K562 (cell line): ENCODE results near the gene ERF. TPM values are rescaled to one million over a fixed set of nuclear protein-coding genes. Genes with fewer than 3 reads are reported as not detected.
A peak's percentile ranks its signal among the peaks of the same experiment; 100 is the strongest.

Source experiments
- EGR1 ChIP-seq: fragments of 450-650 bp; conservative IDR thresholded peaks from 2 replicates; pipeline ENCODE4 v1.6.1; 2017; ENCODE audit warnings: mild to moderate bottlenecking
- TARDBP ChIP-seq: fragments of 450-650 bp; IDR thresholded peaks from 2 replicates; pipeline ENCODE4 v1.6.1; 2016
- polyA plus RNA-seq, 8 experiments: library from polyadenylated mRNA; depleted of rRNA in 4 of 8; stranded (reverse) in 5 of 8; unstranded in 3 of 8; fragments of >200 nt; fragmentation: Nextera tagmentation in 2 of 8; fragmentation: Illumina TruSeq in 1 of 8; extraction: Ambion mirVana in 2 of 8; extraction: Trizol in 1 of 8; gene quantifications; 2 replicates each; pipeline versions ENCODE4 v1.2.1 to v1.2.3, GENCODE V29; 2011 to 2014; ENCODE audit warnings: inconsistent platforms in 1 of 8, missing spikeins in 1 of 8
- total RNA-seq, 7 experiments: library from RNA; depleted of rRNA in 6 of 7; stranded (reverse); fragments of >200 nt in 6 of 7; fragmentation: Illumina TruSeq in 2 of 7; extraction: Trizol in 2 of 7; gene quantifications; 2 replicates each; pipeline versions ENCODE4 v1.2.1 to v1.2.3, GENCODE V29; 2011 to 2021; ENCODE audit warnings: low replicate concordance in 1 of 7
- TF ChIP-seq, protein P1 (sequence below): fragments of 450-650 bp; IDR thresholded peaks from 2 replicates; pipeline ENCODE4 v1.6.1; 2017; ENCODE audit warnings: antibody characterized with exemption, mild to moderate bottlenecking
- TF ChIP-seq, protein P2 (sequence below), 2 experiments: fragments of 450-650 bp; conservative IDR thresholded peaks; 2 replicates each; pipeline ENCODE4 v1.6.1; 2017; ENCODE audit warnings: mild to moderate bottlenecking in 2 of 2, moderate library complexity in 2 of 2

The ERF gene
- total and polyA plus RNA-seq, 9 of the 15 experiments (the other 6 are each of a cell fraction or from before 2014, with no cell fraction given): 0.03 to 75.4 (median 27.0) TPM

DNA sequence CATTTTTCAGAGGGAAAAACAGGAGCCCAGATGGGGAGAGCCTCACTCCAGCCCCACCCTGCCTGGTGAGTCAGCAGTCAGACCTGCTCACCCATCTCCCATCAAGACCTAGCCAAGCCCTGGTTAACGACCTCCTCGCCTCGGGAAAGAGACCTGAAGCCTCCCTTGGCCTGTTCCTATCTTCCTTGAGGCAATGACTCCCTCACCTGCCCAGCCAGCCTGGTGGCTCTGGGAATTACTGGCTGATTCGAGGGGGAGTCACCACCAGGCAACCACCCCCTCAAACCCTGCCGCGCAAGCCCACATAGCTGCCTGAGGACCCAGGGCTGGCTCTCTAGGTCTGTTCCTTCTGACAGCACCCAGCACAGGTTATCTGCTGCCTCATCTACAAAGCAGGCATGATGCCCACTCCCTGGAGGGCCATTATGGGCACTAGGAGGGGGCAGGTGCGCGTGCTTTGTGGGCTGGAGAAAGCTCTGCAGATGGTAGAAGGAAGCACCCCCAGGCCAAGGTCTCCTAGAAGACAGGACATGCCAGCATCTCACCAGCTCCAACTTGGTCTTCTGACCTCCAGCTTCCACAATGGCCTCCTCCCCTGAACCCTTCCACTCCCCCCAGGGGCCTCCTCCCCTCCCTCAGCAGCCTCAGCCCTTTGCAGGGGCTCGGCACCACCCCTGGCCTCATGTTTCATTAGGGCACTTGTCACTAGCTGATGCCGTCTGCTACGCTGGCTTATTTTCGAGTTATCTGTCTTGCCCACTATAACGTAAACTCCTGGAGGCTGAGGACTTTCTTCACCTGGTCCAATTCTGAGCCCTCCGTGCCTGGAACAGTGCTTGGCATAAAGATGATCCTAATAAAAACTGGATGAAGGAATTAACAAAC is 47.8 kb downstream of the ERF start (continued):
- TF ChIP-seq, protein P1, sequence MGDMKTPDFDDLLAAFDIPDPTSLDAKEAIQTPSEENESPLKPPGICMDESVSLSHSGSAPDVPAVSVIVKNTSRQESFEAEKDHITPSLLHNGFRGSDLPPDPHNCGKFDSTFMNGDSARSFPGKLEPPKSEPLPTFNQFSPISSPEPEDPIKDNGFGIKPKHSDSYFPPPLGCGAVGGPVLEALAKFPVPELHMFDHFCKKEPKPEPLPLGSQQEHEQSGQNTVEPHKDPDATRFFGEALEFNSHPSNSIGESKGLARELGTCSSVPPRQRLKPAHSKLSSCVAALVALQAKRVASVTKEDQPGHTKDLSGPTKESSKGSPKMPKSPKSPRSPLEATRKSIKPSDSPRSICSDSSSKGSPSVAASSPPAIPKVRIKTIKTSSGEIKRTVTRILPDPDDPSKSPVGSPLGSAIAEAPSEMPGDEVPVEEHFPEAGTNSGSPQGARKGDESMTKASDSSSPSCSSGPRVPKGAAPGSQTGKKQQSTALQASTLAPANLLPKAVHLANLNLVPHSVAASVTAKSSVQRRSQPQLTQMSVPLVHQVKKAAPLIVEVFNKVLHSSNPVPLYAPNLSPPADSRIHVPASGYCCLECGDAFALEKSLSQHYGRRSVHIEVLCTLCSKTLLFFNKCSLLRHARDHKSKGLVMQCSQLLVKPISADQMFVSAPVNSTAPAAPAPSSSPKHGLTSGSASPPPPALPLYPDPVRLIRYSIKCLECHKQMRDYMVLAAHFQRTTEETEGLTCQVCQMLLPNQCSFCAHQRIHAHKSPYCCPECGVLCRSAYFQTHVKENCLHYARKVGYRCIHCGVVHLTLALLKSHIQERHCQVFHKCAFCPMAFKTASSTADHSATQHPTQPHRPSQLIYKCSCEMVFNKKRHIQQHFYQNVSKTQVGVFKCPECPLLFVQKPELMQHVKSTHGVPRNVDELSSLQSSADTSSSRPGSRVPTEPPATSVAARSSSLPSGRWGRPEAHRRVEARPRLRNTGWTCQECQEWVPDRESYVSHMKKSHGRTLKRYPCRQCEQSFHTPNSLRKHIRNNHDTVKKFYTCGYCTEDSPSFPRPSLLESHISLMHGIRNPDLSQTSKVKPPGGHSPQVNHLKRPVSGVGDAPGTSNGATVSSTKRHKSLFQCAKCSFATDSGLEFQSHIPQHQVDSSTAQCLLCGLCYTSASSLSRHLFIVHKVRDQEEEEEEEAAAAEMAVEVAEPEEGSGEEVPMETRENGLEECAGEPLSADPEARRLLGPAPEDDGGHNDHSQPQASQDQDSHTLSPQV: 0 out of 2 replicates have a peak, but pooled peaks have one; percentile 50
- TF ChIP-seq EGR1 (peak; percentile 53), TARDBP (no peak)
- TF ChIP-seq, protein P2, sequence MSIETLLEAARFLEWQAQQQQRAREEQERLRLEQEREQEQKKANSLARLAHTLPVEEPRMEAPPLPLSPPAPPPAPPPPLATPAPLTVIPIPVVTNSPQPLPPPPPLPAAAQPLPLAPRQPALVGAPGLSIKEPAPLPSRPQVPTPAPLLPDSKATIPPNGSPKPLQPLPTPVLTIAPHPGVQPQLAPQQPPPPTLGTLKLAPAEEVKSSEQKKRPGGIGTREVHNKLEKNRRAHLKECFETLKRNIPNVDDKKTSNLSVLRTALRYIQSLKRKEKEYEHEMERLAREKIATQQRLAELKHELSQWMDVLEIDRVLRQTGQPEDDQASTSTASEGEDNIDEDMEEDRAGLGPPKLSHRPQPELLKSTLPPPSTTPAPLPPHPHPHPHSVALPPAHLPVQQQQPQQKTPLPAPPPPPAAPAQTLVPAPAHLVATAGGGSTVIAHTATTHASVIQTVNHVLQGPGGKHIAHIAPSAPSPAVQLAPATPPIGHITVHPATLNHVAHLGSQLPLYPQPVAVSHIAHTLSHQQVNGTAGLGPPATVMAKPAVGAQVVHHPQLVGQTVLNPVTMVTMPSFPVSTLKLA (conservative IDR thresholded peaks at IDR 0.05): 0 out of 4 replicates have a peak, but pooled peaks of 1 of the 2 experiments have one; percentile 4
- TF ChIP-seq, all 486 proteins: peak for 19
